Transverse colon (tissue), 4 donors: ENCODE results near the gene KLF11. TPM values are rescaled to one million over a fixed set of nuclear protein-coding genes. Genes with fewer than 3 reads are reported as not detected.

Source experiments
- DNase-seq: peaks from one replicate; pipeline ENCODE4 v3.0.0-alpha.2; 2019
- H3K27ac ChIP-seq, 4 donors: fragments of 200-600 bp; sonication (generic); 2 replicates each; pipeline ENCODE4 v1.5.1; 2016 to 2018; ENCODE audit warnings: inconsistent platforms in 4 of 4
- H3K27me3 ChIP-seq: fragments of 200-600 bp; sonication (generic); 2 replicates; pipeline ENCODE4 v1.5.1; 2017; ENCODE audit warnings: inconsistent platforms
- H3K36me3 ChIP-seq, 4 donors: fragments of 200-600 bp; sonication (generic); 2 replicates each; pipeline ENCODE4 v1.5.1; 2017 to 2019; ENCODE audit warnings: inconsistent platforms in 4 of 4
- H3K4me1 ChIP-seq, 4 donors: fragments of 200-600 bp; sonication (generic); 2 replicates each; pipeline ENCODE4 v1.5.1; 2017 to 2020; ENCODE audit warnings: inconsistent platforms in 4 of 4
- H3K4me3 ChIP-seq, 4 donors: fragments of 200-600 bp; sonication (generic); 1 replicate in 1 of 4; 2 replicates in 3 of 4; pipeline versions ENCODE4 v1.5.1 to v1.6.1; 2017 to 2019; ENCODE audit warnings: inconsistent platforms in 4 of 4
- H3K9me3 ChIP-seq, 2 donors: fragments of 200-600 bp; sonication (generic); 2 replicates each; pipeline ENCODE4 v1.5.1; 2017 to 2019; ENCODE audit warnings: inconsistent platforms in 2 of 2
- CTCF ChIP-seq, 5 experiments: fragments of 200-600 bp in 3 of 5; fragments of 450-650 bp in 2 of 5; sonication (generic) in 3 of 5; IDR thresholded peaks; 1 replicate in 2 of 5; 2 replicates in 3 of 5; pipeline ENCODE4 v1.5.1; 2016 to 2017; ENCODE audit warnings: antibody characterized with exemption in 5 of 5, inconsistent platforms in 3 of 5, mild to moderate bottlenecking in 2 of 5, moderate library complexity in 1 of 5
- EP300 ChIP-seq: sonication (generic); formaldehyde crosslinking; IDR thresholded peaks from one replicate; pipeline ENCODE4 v1.6.1; 2017; ENCODE audit warnings: antibody characterized with exemption, low read depth
- POLR2A ChIP-seq: fragments of 450-650 bp; IDR thresholded peaks from one replicate; pipeline ENCODE4 v1.6.1; 2016; ENCODE audit warnings: antibody characterized with exemption, mild to moderate bottlenecking, moderate library complexity
- POLR2AphosphoS5 ChIP-seq, 3 donors: sonication (generic); formaldehyde crosslinking; IDR thresholded peaks; one replicate each; pipeline ENCODE4 v1.6.1; 2016; ENCODE audit warnings: antibody characterized with exemption in 3 of 3
- WGBS, 2 donors: methylation state at CpG; one replicate each; pipeline ENCODE4 v1.1.5; 2018; ENCODE audit warnings: low coverage in 1 of 2; 5-methylcytosine and 5-hydroxymethylcytosine counted together
- in situ Hi-C, 4 donors: fragments of 200-750 bp; cut with MboI; loops; one replicate each; pipeline versions ENCODE4 v1.15.0 to v1.15.1; 2017; ENCODE audit warnings: low sequenced_read_pairs in 3 of 4, low pct_ligation_motif_present in 1 of 4, low pct_unique_long_range_greater_than_20kb in 1 of 4
- intact Hi-C: fragments of 100-400 bp; cut with DNase I; formaldehyde crosslinking; loops from one replicate; pipeline ENCODE4 v1.15.1; 2023; ENCODE audit warnings: low total_unique reads
- small RNA-seq, 4 donors: library from RNA; depleted of rRNA; stranded (forward); fragments of <200 nt; gene quantifications; one replicate each; pipeline ENCODE3, GENCODE V24; 2016
- total RNA-seq, 4 donors: library from RNA; depleted of rRNA; stranded (reverse); fragments of >200 nt; gene quantifications; one replicate each; pipeline ENCODE4 v1.1.0, GENCODE V29; 2016

Gene KLF11
- total RNA-seq, 4 donors from 2014 or later, result 6.6 to 17.0 (median 10.5) TPM

GRCh38 chr2:10103179-10103578 is 59.8 kb downstream of the KLF11 start:
- Histone ChIP-seq H3K27ac (no peak overlapping the region), H3K9me3 (no peaks in the 10 kb centered on the region), H3K27me3 (no peaks in the 10 kb centered on the region), H3K36me3 (no peaks in the 10 kb centered on the region), H3K4me1 (peaks cover 0 to 4% (median 0%) of the 10 kb centered on the region in 4 donors), H3K4me3 (no peak overlapping the region)
- no peak for DNase-seq
- in situ Hi-C loops, result loop anchor here in 1 of 4 donors (25.0 kb wide), 1 partner anchor 559 kb away; no protein-coding TSS in a partner anchor
- intact Hi-C loops, result no loop called here
- 90% methylated on average over 6 of the region's 6 CpGs; no CpG with 5 or more reads in 1 of the 2 donors for WGBS, 2 donors
- TF ChIP-seq EP300, result no peak
- no peak for TF ChIP-seq POLR2AphosphoS5 (IDR thresholded peaks at IDR 0.05)
- TF ChIP-seq POLR2A, result no peak
- TF ChIP-seq CTCF (IDR thresholded peaks at IDR 0.05), result no peak

Small RNA genes lying within 50 kb of the gene (small RNA-seq; reads per million reads assigned to genes)
- 0 reads per million in 4 donors for gene RF00568

Other genes with a start within 250 kb of the KLF11 start
- 10 to 100 TPM in 1 of 4 donors, 1 to 10 TPM in 1, under 1 TPM in 1, not detected in 1; 0.80 to 18.9 (median 4.4) TPM for gene TAF1B, start 200.1 kb upstream of the KLF11 start, total RNA-seq
- gene GRHL1, start 91.9 kb upstream of the KLF11 start, total RNA-seq, result 10 to 100 TPM in 1 of 4 donors, 1 to 10 TPM in 1, under 1 TPM in 1, not detected in 1; 0.55 to 24.7 (median 1.3) TPM
- 1 to 10 TPM; 1.1 to 7.4 (median 2.0) TPM for gene CYS1, start 36.9 kb downstream of the KLF11 start, total RNA-seq
- 10 to 100 TPM in 1 of 4 donors, 1 to 10 TPM in 2, not detected in 1; 4.0 to 12.9 (median 5.3) TPM for gene RRM2, start 79.2 kb downstream of the KLF11 start, total RNA-seq